ENCODE measurements around the gene ADAMTS2.

Gene ADAMTS2

DNA sequence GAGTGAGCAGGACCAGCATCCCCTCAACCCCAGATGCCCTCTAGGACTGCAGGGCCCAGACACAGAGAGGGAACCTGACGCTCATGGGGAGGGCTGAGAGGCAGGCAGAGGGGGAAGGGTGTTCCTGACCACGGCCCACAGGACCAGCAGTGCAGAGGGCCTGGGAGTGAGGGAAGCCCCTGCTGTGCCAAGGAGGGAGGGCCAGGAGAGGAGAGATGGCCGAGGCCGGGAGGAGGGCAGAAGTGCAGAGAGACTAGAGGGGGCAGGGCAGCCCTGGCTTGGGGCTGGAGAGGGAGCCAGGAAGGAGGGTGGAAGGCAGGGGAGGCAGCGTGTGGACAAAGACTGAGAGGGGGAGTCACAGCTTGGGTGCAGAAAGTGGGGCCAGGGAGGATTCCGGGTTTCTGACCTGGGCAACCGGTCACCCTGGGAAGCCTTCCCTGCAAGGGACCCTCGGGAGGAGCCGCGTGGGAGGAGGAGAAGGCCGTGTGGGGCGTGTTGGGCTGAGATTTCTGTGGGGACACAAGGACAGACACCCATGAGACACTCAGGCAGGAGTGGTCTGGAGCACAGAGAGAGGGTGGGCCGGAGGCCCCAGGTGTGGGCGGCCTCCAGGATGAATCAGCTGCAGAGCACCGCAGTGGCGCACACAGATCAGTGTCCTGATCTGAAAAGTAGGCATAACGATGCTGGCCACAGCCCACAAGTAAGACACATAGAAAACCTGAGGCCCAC, 117.5 kb downstream of the ADAMTS2 start:
- no peaks in the 10 kb centered on the region for H3K4me1 ChIP-seq (ENCODE audit: insufficient read depth, low read length, severe bottlenecking)
- 0 out of 2 replicates have a peak, but pooled peaks cover 3% of the 10 kb centered on the region for H3K27me3 ChIP-seq (ENCODE audit: insufficient read depth, low read length)
- H3K79me2 ChIP-seq (ENCODE audit: insufficient read depth, low read length), result no peaks in the 10 kb centered on the region
- no peak overlapping the region for H3K4me2 ChIP-seq (ENCODE audit: low read length)
- no peaks in the 10 kb centered on the region for H3F3A ChIP-seq (ENCODE audit: insufficient read depth, low read length)
- TF ChIP-seq, protein P1, sequence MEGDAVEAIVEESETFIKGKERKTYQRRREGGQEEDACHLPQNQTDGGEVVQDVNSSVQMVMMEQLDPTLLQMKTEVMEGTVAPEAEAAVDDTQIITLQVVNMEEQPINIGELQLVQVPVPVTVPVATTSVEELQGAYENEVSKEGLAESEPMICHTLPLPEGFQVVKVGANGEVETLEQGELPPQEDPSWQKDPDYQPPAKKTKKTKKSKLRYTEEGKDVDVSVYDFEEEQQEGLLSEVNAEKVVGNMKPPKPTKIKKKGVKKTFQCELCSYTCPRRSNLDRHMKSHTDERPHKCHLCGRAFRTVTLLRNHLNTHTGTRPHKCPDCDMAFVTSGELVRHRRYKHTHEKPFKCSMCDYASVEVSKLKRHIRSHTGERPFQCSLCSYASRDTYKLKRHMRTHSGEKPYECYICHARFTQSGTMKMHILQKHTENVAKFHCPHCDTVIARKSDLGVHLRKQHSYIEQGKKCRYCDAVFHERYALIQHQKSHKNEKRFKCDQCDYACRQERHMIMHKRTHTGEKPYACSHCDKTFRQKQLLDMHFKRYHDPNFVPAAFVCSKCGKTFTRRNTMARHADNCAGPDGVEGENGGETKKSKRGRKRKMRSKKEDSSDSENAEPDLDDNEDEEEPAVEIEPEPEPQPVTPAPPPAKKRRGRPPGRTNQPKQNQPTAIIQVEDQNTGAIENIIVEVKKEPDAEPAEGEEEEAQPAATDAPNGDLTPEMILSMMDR (IDR thresholded peaks at IDR 0.05; ENCODE audit: low read length), result no peak
- no peak for TF ChIP-seq EZH2 (IDR thresholded peaks at IDR 0.05; ENCODE audit: borderline replicate concordance, low read length)
- no peak overlapping the region for H2AFZ ChIP-seq (ENCODE audit: low read length)
- H4K20me1 ChIP-seq (ENCODE audit: insufficient read depth, low read length), result no peaks in the 10 kb centered on the region
- no peaks in the 10 kb centered on the region for H3K9me2 ChIP-seq (ENCODE audit: low read depth, low read length)
- no peak overlapping the region for H3K9ac ChIP-seq (ENCODE audit: low read length)
- H3K27ac ChIP-seq (ENCODE audit: low read depth, low read length, poor library complexity, severe bottlenecking), result no peak overlapping the region
- H3K36me3 ChIP-seq (ENCODE audit: insufficient read depth, low read length), result no peaks in the 10 kb centered on the region
- no peaks in the 10 kb centered on the region for H3K9me3 ChIP-seq (ENCODE audit: low read length)
- no peak overlapping the region for H3K4me3 ChIP-seq (ENCODE audit: low read depth, low read length, poor library complexity, severe bottlenecking)

DNA sequence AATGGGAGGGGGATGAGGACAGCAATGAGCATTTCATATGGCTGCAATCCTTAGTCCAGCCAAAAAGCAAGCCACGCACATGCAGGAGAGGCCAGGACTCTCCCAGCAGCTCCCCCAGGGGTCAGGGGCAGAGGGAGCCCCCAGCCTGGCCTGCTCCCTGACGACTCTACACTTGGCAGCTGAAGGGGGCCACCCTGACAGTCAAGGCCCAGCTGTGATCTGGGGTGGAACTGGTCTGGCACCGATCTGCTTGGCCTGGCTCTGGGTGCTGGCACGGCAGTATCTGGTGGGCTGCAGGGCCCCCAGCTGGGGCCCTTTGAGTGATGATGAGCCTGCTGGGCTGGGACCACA, 118.1 kb downstream of the ADAMTS2 start:
- Histone ChIP-seq H3K4me1 (ENCODE audit: insufficient read depth, low read length, severe bottlenecking) (no peaks in the 10 kb centered on the region), H3K36me3 (ENCODE audit: insufficient read depth, low read length) (no peaks in the 10 kb centered on the region), H3K27me3 (ENCODE audit: insufficient read depth, low read length) (0 out of 2 replicates have a peak, but pooled peaks cover 3% of the 10 kb centered on the region), H3F3A (ENCODE audit: insufficient read depth, low read length) (no peaks in the 10 kb centered on the region), H3K9me2 (ENCODE audit: low read depth, low read length) (no peaks in the 10 kb centered on the region), H2AFZ (ENCODE audit: low read length) (no peak overlapping the region), H3K4me3 (ENCODE audit: low read depth, low read length, poor library complexity, severe bottlenecking) (no peak overlapping the region), H3K9ac (ENCODE audit: low read length) (no peak overlapping the region), H3K27ac (ENCODE audit: low read depth, low read length, poor library complexity, severe bottlenecking) (no peak overlapping the region), H3K79me2 (ENCODE audit: insufficient read depth, low read length) (no peaks in the 10 kb centered on the region), H3K9me3 (ENCODE audit: low read length) (no peaks in the 10 kb centered on the region), H4K20me1 (ENCODE audit: insufficient read depth, low read length) (no peaks in the 10 kb centered on the region), H3K4me2 (ENCODE audit: low read length) (no peak overlapping the region)
- TF ChIP-seq, protein P1 (IDR thresholded peaks at IDR 0.05; ENCODE audit: low read length), result no peak
- no peak for TF ChIP-seq EZH2 (IDR thresholded peaks at IDR 0.05; ENCODE audit: borderline replicate concordance, low read length)

DNA sequence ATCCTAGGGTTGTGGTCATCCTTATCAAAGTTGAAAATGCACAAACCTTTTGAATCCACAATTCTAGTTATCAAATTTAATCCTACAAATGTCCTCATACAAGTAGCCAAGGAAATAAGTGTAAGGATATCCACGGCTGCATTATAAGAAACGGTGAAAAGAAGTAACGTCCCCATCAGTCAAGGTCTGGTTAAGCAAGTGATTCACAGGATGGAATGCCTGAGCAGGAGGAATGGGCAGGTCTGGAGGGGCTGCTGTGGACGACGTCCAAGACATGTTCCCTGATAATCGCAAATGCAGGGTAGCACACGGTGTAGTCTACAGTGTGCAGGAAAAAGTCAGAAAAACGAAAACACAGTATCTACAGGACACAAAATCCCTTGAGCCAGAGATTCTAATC, 118.6 kb downstream of the ADAMTS2 start:
- H3K36me3 ChIP-seq (ENCODE audit: insufficient read depth, low read length), result no peaks in the 10 kb centered on the region
- no peaks in the 10 kb centered on the region for H4K20me1 ChIP-seq (ENCODE audit: insufficient read depth, low read length)
- 0 out of 2 replicates have a peak, but pooled peaks cover 3% of the 10 kb centered on the region for H3K27me3 ChIP-seq (ENCODE audit: insufficient read depth, low read length)
- H3K4me2 ChIP-seq (ENCODE audit: low read length), result no peak overlapping the region
- no peak for TF ChIP-seq EZH2 (IDR thresholded peaks at IDR 0.05; ENCODE audit: borderline replicate concordance, low read length)
- TF ChIP-seq, protein P1 (IDR thresholded peaks at IDR 0.05; ENCODE audit: low read length), result no peak
- H3F3A ChIP-seq (ENCODE audit: insufficient read depth, low read length), result no peaks in the 10 kb centered on the region
- no peaks in the 10 kb centered on the region for H3K9me3 ChIP-seq (ENCODE audit: low read length)
- no peak overlapping the region for H3K9ac ChIP-seq (ENCODE audit: low read length)
- no peak overlapping the region for H3K27ac ChIP-seq (ENCODE audit: low read depth, low read length, poor library complexity, severe bottlenecking)
- H3K4me1 ChIP-seq (ENCODE audit: insufficient read depth, low read length, severe bottlenecking), result no peaks in the 10 kb centered on the region
- H3K9me2 ChIP-seq (ENCODE audit: low read depth, low read length), result no peaks in the 10 kb centered on the region
- H2AFZ ChIP-seq (ENCODE audit: low read length), result no peak overlapping the region
- H3K4me3 ChIP-seq (ENCODE audit: low read depth, low read length, poor library complexity, severe bottlenecking), result no peak overlapping the region
- H3K79me2 ChIP-seq (ENCODE audit: insufficient read depth, low read length), result no peaks in the 10 kb centered on the region

All from OCI-LY1 (cell line).